Stimulated activated naive CD8-positive, alpha-beta T cell treated with anti-CD3 and anti-CD28 coated beads, Interleukin-15, amount 100 ng/mL, for 72 hours (primary cell): Measurements from ENCODE around the gene RALGAPB.

Experiments
- ATAC-seq: fragments of 150-1000 bp; cut with Tn5 transposase; 2 replicates; pipeline ENCODE4 v1.10.0; 2021; ENCODE audit warnings: mild to moderate bottlenecking, moderate library complexity
- DNase-seq, 2 donors: peaks; one replicate each; pipeline ENCODE4 v3.0.0; 2021 to 2022
- H3K27ac Mint-ChIP-seq, 2 donors: one replicate each; pipeline ENCODE4 v1.8.0; 2022; ENCODE audit warnings: mild to moderate bottlenecking in 2 of 2, mixed read lengths in 2 of 2, moderate library complexity in 2 of 2
- H3K27me3 Mint-ChIP-seq: one replicate; pipeline ENCODE4 v1.8.0; 2022; ENCODE audit warnings: mixed read lengths
- H3K4me1 Mint-ChIP-seq: one replicate; pipeline ENCODE4 v1.8.0; 2022; ENCODE audit warnings: mild to moderate bottlenecking, mixed read lengths
- H3K4me3 Mint-ChIP-seq, 2 donors: one replicate each; pipeline ENCODE4 v1.8.0; 2022; ENCODE audit warnings: mild to moderate bottlenecking in 2 of 2, mixed read lengths in 2 of 2, moderate library complexity in 1 of 2
- H3K9me3 Mint-ChIP-seq, 2 donors: one replicate each; pipeline ENCODE4 v1.8.0; 2022; ENCODE audit warnings: mixed read lengths in 2 of 2

The RALGAPB gene

GRCh38 chr20:38615283-38615682 lies 142.6 kb downstream of the RALGAPB start:
- Mint-ChIP-seq H3K27ac (no peak overlapping the region), H3K4me3 (no peak overlapping the region), H3K9me3 (no peaks in the 10 kb centered on the region), H3K4me1 (no peaks in the 10 kb centered on the region), H3K27me3 (peaks cover 41% of the 10 kb centered on the region)
- no peak for ATAC-seq
- DNase-seq = no peak

- Mint-ChIP-seq H3K4me3 (no peak overlapping the region), H3K27ac (no peak overlapping the region), H3K27me3 (peaks cover 43% of the 10 kb centered on the region), H3K9me3 (no peaks in the 10 kb centered on the region), H3K4me1 (no peaks in the 10 kb centered on the region)
- no peak for ATAC-seq
- no peak for DNase-seq
Measured at GRCh38 chr20:38616457-38616856, 143.8 kb downstream of the RALGAPB start.

- H3K4me3 Mint-ChIP-seq = no peak overlapping the region
- ATAC-seq (no peak), DNase-seq (no peak)
- no peak overlapping the region for H3K27ac Mint-ChIP-seq
- peaks cover 43% of the 10 kb centered on the region for H3K27me3 Mint-ChIP-seq
- H3K4me1 Mint-ChIP-seq = no peaks in the 10 kb centered on the region
- H3K9me3 Mint-ChIP-seq = no peaks in the 10 kb centered on the region
Measured at GRCh38 chr20:38617011-38617829, 144.6 kb downstream of the RALGAPB start.

- Mint-ChIP-seq H3K4me3 (no peak overlapping the region), H3K27ac (no peak overlapping the region), H3K27me3 (peaks cover 43% of the 10 kb centered on the region), H3K9me3 (no peaks in the 10 kb centered on the region), H3K4me1 (no peaks in the 10 kb centered on the region)
- DNase-seq = no peak
- no peak for ATAC-seq
Measured at GRCh38 chr20:38617830-38618196, 145.2 kb downstream of the RALGAPB start.

GRCh38 chr20:38620441-38620840 lies 147.8 kb downstream of the RALGAPB start:
- no peak overlapping the region for H3K27ac Mint-ChIP-seq
- H3K9me3 Mint-ChIP-seq = no peaks in the 10 kb centered on the region
- H3K27me3 Mint-ChIP-seq = peaks cover 43% of the 10 kb centered on the region
- no peak overlapping the region for H3K4me3 Mint-ChIP-seq
- ATAC-seq (no peak), DNase-seq (no peak)
- H3K4me1 Mint-ChIP-seq = no peaks in the 10 kb centered on the region

- no peak for ATAC-seq
- Mint-ChIP-seq H3K27ac (no peak overlapping the region), H3K4me3 (no peak overlapping the region), H3K9me3 (no peaks in the 10 kb centered on the region), H3K4me1 (no peaks in the 10 kb centered on the region), H3K27me3 (peaks cover 26% of the 10 kb centered on the region)
- DNase-seq = no peak
Measured at GRCh38 chr20:38623061-38623460, 150.4 kb downstream of the RALGAPB start.

- H3K4me1 Mint-ChIP-seq = no peaks in the 10 kb centered on the region
- H3K9me3 Mint-ChIP-seq = no peaks in the 10 kb centered on the region
- ATAC-seq = no peak
- no peak overlapping the region for H3K27ac Mint-ChIP-seq
- no peak for DNase-seq
- no peak overlapping the region for H3K4me3 Mint-ChIP-seq
- H3K27me3 Mint-ChIP-seq = peaks cover 18% of the 10 kb centered on the region
Measured at GRCh38 chr20:38624084-38624483, 151.4 kb downstream of the RALGAPB start.

- Mint-ChIP-seq H3K9me3 (no peaks in the 10 kb centered on the region), H3K27me3 (peaks cover 4% of the 10 kb centered on the region), H3K4me1 (peaks cover 4% of the 10 kb centered on the region)
Measured at GRCh38 chr20:38625896-38626295, 153.3 kb downstream of the RALGAPB start.

GRCh38 chr20:38626921-38627659 lies 154.4 kb downstream of the RALGAPB start:
- no peaks in the 10 kb centered on the region for H3K27me3 Mint-ChIP-seq
- H3K27ac Mint-ChIP-seq = no peak overlapping the region
- peaks cover 6% of the 10 kb centered on the region for H3K4me1 Mint-ChIP-seq
- no peak overlapping the region for H3K4me3 Mint-ChIP-seq
- ATAC-seq (no peak), DNase-seq (no peak)
- no peaks in the 10 kb centered on the region for H3K9me3 Mint-ChIP-seq

More at GRCh38 chr20:38625896-38626295, 153.3 kb downstream of the RALGAPB start:
- DNase-seq (no peak), ATAC-seq (no peak)
- Mint-ChIP-seq H3K4me3 (no peak overlapping the region), H3K27ac (no peak overlapping the region)
